H1 (cell line): ENCODE measurements around the gene KIF3B. TPM values are rescaled to one million over a fixed set of nuclear protein-coding genes. Genes with fewer than 3 reads are reported as not detected.

Experiments used
- BRCA1 ChIP-seq: IDR thresholded peaks from 2 replicates; pipeline ENCODE4 v1.6.1; 2012; ENCODE audit warnings: low read depth, low read length, improper control_type of control experiment
- CBX8 ChIP-seq: fragments of 300-800, 300-1000 bp; sonication (generic); IDR thresholded peaks from 2 replicates; pipeline ENCODE4 v1.7.1; 2016; ENCODE audit warnings: low read depth, low read length, borderline replicate concordance
- EZH2 ChIP-seq: fragments of 200-600 bp; sonication (generic); IDR thresholded peaks from 2 replicates; pipeline ENCODE4 v1.7.1; 2012; ENCODE audit warnings: low read depth, mild to moderate bottlenecking, moderate library complexity, low read length, inconsistent platforms; ENCODE audit not compliant: severe bottlenecking
- POU5F1 ChIP-seq: IDR thresholded peaks from 2 replicates; pipeline ENCODE4 v1.6.1; 2011; ENCODE audit warnings: low read depth, mild to moderate bottlenecking, low read length, moderate library complexity
- RBBP5 ChIP-seq: IDR thresholded peaks from 2 replicates; pipeline ENCODE4 v1.7.1; 2012; ENCODE audit warnings: low read depth, mild to moderate bottlenecking, inconsistent platforms, low read length, moderate library complexity, borderline replicate concordance
- SP1 ChIP-seq: IDR thresholded peaks from 2 replicates; pipeline ENCODE4 v1.6.1; 2011; ENCODE audit warnings: low read depth, low read length
- polyA plus RNA-seq, 7 experiments: library from polyadenylated mRNA; depleted of rRNA in 3 of 7; stranded (reverse) in 5 of 7; unstranded in 2 of 7; fragments of >200 nt in 5 of 7; fragments of 200-250 nt in 2 of 7; gene quantifications; 1 replicate in 5 of 7; 2 replicates in 1 of 7; 4 replicates in 1 of 7; pipeline versions ENCODE4 v1.2.1 to v1.2.3, GENCODE V29; 2011 to 2013; ENCODE audit warnings: missing spikeins in 2 of 7, mixed read lengths in 2 of 7
- total RNA-seq: library from RNA; stranded (reverse); fragmentation: NEBNext Ultra II Directional; extraction: Animal tissue kit (Norgen Biotek cat#: 25700); gene quantifications from 2 replicates; pipeline ENCODE4 v1.2.1, GENCODE V29; 2021
- TF ChIP-seq, protein P1 (sequence below): fragments of 300-600 bp; sonication (generic); IDR thresholded peaks from 2 replicates; pipeline ENCODE4 v1.7.1; 2012; ENCODE audit warnings: low read length, moderate library complexity, mild to moderate bottlenecking, inconsistent platforms; ENCODE audit not compliant: insufficient replicate concordance

KIF3B gene
- total and polyA plus RNA-seq, 2 of the 8 experiments (the other 6 are each of a cell fraction or from before 2014, with no cell fraction given), result 10.1 to 22.4 TPM

DNA sequence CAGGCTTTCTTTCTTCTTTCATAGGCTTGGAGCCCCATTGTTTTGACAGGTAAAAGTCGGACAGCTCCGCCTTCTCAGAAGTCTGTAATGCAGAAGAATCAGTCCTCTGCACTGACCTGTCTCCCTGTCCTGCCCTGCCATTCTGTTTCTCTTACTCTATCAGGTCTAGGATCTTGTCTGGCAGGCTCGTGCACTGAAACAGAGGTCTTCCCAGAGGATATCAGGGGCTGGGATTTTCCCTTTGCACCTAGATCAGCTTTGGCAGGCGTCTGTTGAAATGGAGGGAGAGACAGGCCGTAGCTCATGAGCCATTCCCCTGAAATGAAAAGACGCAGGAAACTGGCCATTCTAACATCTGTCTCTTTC is 25.0 kb downstream of the KIF3B start (continued):
- TF ChIP-seq, protein P1, sequence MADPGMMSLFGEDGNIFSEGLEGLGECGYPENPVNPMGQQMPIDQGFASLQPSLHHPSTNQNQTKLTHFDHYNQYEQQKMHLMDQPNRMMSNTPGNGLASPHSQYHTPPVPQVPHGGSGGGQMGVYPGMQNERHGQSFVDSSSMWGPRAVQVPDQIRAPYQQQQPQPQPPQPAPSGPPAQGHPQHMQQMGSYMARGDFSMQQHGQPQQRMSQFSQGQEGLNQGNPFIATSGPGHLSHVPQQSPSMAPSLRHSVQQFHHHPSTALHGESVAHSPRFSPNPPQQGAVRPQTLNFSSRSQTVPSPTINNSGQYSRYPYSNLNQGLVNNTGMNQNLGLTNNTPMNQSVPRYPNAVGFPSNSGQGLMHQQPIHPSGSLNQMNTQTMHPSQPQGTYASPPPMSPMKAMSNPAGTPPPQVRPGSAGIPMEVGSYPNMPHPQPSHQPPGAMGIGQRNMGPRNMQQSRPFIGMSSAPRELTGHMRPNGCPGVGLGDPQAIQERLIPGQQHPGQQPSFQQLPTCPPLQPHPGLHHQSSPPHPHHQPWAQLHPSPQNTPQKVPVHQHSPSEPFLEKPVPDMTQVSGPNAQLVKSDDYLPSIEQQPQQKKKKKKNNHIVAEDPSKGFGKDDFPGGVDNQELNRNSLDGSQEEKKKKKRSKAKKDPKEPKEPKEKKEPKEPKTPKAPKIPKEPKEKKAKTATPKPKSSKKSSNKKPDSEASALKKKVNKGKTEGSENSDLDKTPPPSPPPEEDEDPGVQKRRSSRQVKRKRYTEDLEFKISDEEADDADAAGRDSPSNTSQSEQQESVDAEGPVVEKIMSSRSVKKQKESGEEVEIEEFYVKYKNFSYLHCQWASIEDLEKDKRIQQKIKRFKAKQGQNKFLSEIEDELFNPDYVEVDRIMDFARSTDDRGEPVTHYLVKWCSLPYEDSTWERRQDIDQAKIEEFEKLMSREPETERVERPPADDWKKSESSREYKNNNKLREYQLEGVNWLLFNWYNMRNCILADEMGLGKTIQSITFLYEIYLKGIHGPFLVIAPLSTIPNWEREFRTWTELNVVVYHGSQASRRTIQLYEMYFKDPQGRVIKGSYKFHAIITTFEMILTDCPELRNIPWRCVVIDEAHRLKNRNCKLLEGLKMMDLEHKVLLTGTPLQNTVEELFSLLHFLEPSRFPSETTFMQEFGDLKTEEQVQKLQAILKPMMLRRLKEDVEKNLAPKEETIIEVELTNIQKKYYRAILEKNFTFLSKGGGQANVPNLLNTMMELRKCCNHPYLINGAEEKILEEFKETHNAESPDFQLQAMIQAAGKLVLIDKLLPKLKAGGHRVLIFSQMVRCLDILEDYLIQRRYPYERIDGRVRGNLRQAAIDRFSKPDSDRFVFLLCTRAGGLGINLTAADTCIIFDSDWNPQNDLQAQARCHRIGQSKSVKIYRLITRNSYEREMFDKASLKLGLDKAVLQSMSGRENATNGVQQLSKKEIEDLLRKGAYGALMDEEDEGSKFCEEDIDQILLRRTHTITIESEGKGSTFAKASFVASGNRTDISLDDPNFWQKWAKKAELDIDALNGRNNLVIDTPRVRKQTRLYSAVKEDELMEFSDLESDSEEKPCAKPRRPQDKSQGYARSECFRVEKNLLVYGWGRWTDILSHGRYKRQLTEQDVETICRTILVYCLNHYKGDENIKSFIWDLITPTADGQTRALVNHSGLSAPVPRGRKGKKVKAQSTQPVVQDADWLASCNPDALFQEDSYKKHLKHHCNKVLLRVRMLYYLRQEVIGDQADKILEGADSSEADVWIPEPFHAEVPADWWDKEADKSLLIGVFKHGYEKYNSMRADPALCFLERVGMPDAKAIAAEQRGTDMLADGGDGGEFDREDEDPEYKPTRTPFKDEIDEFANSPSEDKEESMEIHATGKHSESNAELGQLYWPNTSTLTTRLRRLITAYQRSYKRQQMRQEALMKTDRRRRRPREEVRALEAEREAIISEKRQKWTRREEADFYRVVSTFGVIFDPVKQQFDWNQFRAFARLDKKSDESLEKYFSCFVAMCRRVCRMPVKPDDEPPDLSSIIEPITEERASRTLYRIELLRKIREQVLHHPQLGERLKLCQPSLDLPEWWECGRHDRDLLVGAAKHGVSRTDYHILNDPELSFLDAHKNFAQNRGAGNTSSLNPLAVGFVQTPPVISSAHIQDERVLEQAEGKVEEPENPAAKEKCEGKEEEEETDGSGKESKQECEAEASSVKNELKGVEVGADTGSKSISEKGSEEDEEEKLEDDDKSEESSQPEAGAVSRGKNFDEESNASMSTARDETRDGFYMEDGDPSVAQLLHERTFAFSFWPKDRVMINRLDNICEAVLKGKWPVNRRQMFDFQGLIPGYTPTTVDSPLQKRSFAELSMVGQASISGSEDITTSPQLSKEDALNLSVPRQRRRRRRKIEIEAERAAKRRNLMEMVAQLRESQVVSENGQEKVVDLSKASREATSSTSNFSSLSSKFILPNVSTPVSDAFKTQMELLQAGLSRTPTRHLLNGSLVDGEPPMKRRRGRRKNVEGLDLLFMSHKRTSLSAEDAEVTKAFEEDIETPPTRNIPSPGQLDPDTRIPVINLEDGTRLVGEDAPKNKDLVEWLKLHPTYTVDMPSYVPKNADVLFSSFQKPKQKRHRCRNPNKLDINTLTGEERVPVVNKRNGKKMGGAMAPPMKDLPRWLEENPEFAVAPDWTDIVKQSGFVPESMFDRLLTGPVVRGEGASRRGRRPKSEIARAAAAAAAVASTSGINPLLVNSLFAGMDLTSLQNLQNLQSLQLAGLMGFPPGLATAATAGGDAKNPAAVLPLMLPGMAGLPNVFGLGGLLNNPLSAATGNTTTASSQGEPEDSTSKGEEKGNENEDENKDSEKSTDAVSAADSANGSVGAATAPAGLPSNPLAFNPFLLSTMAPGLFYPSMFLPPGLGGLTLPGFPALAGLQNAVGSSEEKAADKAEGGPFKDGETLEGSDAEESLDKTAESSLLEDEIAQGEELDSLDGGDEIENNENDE, result no peak
- TF ChIP-seq CBX8, result no peak
- no peak for TF ChIP-seq POU5F1
- TF ChIP-seq RBBP5, result no peak
- TF ChIP-seq BRCA1, result no peak
- no peak for TF ChIP-seq EZH2
- TF ChIP-seq SP1, result no peak
